ENCODE measurements around the gene PFN1. TPM values are rescaled to one million over a fixed set of nuclear protein-coding genes. Genes with fewer than 3 reads are reported as not detected.
A peak's percentile ranks its signal among the peaks of the same experiment; 100 is the strongest.

PFN1 gene
- total and polyA plus RNA-seq, 4 donors = 95.4 to 299 (median 244) TPM

DNA sequence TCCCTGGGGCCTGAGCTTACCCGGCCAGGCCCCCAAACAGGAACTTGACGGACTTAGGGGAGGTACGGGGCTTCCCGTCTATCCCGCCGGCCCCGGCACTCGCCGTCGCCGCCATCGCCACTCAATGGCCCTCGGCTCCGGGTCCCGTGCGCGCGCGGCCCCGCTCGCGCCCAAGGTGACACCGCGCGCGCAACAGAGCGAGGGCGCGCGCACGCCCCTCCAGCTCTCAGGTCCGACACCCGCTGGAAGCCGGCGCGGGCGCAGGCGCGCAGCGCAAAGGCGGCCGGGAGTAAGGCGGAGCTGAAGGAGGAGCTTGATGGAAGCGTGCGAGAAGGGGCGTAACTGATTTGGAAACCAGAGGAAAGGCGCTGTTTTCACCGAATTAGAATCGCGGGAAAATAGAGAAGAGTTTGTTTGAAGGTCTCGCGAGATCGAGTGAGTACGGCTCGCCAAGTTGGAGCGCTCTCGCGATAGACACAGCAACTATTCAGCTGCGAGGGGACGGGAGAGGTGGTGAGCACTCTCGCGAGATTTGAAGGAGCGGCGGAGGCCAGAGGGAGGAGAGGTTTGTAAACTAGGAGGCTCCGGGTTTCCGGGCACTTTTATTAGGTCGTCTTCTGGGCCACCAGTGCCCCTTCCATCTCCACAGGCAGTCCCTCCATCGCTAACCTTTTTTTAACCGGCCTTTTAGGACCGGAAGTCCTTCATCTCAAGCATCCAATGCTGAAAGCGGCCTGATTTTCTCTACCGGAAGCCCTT is 8.4 kb downstream of the PFN1 start, which contains the start of the genes RNF167 and SLC25A11:
Gene RNF167 (plus strand): TSS at position 473 of the 759 bp plus-strand sequence. CDS start 642 bp downstream, outside the sequence.
Gene SLC25A11 (minus strand): TSS at position 251 of the 759 bp plus-strand sequence. CDS start 136 bp downstream, at position 115.
- Histone ChIP-seq H3K27me3 (ENCODE audit: control insufficient read depth, insufficient read depth, low read length) (no peaks in the 10 kb centered on the region), H3K4me3 (ENCODE audit: low read depth, low read length) (peak within 1 kb of the TSS; percentile 93), H3K27ac (ENCODE audit: low read depth, low read length) (peak within 1 kb of the TSS; percentile 96), H3K4me1 (ENCODE audit: control insufficient read depth, insufficient read depth, low read length) (peaks cover 30% of the 10 kb centered on the region), H3K9me3 (ENCODE audit: control insufficient read depth, insufficient read depth, low read length) (no peaks in the 10 kb centered on the region), H3K36me3 (ENCODE audit: control insufficient read depth, insufficient read depth, low read length) (peaks cover 72% of the 10 kb centered on the region)
- DNase-seq (ENCODE audit: low read depth in 4 of 6, low spot score in 6 of 6) = peak; percentile 97 to 100 (median 99)
- WGBS (ENCODE audit: insufficient coverage) = under 1% methylated on average over 71 of the region's 72 CpGs

DNA sequence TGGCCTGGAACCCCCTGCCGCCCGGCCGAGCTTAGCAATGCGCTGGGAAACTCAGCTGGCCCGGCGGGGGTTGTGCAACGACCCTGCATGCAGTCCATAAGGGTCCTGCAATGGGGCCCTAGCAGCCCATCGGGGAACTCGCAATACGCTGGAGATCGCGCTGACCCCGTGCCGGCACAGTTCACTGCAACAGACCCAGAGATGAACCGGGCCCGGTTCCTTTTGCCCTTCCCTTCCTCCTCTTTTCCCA is 8.9 kb downstream of the PFN1 start:
- Histone ChIP-seq H3K4me3 (ENCODE audit: low read depth, low read length) (peak overlapping the region; percentile 93), H3K9me3 (ENCODE audit: control insufficient read depth, insufficient read depth, low read length) (no peaks in the 10 kb centered on the region), H3K27ac (ENCODE audit: low read depth, low read length) (peak overlapping the region; percentile 96), H3K4me1 (ENCODE audit: control insufficient read depth, insufficient read depth, low read length) (peaks cover 32% of the 10 kb centered on the region), H3K36me3 (ENCODE audit: control insufficient read depth, insufficient read depth, low read length) (peaks cover 68% of the 10 kb centered on the region), H3K27me3 (ENCODE audit: control insufficient read depth, insufficient read depth, low read length) (no peaks in the 10 kb centered on the region)
- 0% methylated on average over 16 of the region's 16 CpGs for WGBS (ENCODE audit: insufficient coverage)
- no peak for DNase-seq (ENCODE audit: low read depth in 4 of 6, low spot score in 6 of 6)

DNA sequence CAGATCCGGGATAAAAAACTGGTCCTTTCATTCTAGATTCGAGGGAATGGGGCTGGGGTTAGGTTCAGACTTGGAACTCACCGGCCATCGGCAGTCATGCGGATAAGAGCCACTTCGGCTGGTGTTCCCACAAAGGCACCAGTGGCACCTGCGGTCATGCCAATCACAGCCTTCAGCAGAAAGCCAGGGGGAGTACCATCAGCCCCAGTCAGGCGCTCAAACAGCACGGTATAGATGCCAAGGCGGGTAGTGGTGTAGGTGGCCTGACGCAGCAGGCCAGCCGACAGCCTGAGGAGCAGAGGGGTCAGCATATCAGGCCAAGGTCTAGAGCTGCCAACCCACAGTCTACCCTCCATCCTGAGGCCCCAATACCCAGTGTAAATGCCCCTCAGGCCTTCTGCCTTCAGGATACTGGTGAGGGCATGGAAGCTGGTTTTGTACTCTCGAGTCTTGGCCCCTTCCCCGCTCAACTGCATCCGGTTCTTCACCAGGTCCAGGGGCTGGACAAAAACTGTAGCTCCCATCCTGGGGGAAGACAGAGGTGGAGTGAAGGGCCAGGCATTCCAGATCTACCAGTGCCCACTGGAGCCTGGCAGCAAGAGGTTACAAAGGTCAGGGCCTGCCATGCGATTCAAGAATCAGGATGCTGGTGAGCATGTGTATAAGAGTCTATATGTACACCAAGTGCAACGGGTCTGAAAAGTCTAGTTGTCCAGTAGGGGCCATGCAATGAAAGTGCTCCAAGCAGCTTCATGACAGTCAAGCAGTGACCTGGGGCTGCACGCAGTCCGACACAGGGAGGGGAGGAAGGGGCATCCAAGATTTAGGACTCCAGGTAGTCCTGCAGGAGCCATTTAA is 9.4 kb downstream of the PFN1 start:
- Histone ChIP-seq H3K27ac (ENCODE audit: low read depth, low read length) (peak overlapping the region; percentile 96), H3K9me3 (ENCODE audit: control insufficient read depth, insufficient read depth, low read length) (no peaks in the 10 kb centered on the region), H3K4me3 (ENCODE audit: low read depth, low read length) (peak overlapping the region; percentile 93), H3K4me1 (ENCODE audit: control insufficient read depth, insufficient read depth, low read length) (peaks cover 38% of the 10 kb centered on the region), H3K36me3 (ENCODE audit: control insufficient read depth, insufficient read depth, low read length) (peaks cover 66% of the 10 kb centered on the region), H3K27me3 (ENCODE audit: control insufficient read depth, insufficient read depth, low read length) (no peaks in the 10 kb centered on the region)
- 55% methylated on average over 15 of the region's 19 CpGs for WGBS (ENCODE audit: insufficient coverage)
- no peak for DNase-seq (ENCODE audit: low read depth in 4 of 6, low spot score in 6 of 6)

DNA sequence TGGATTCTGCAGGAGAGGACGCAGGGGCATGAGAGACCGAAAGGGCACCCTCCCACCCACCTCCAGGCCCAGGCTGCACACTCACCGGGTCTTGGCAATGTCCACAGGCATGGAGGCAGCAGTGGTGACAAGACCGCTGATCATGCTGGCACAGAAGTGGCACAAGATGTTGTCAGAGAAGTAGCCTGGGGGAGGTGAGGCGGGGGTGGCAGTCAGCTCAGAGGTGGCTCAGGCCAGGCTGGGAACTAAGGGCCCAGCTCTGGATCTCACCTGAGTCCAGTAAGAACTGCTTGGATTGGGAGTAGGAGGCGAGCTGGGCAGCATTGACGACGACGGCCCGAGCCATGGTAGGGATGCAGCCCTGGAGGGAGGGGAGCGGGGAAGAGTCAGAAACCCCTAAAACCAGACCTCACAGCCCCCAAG is 10.2 kb downstream of the PFN1 start:
- Histone ChIP-seq H3K36me3 (ENCODE audit: control insufficient read depth, insufficient read depth, low read length) (peaks cover 57% of the 10 kb centered on the region), H3K27ac (ENCODE audit: low read depth, low read length) (no peak overlapping the region), H3K27me3 (ENCODE audit: control insufficient read depth, insufficient read depth, low read length) (no peaks in the 10 kb centered on the region), H3K9me3 (ENCODE audit: control insufficient read depth, insufficient read depth, low read length) (no peaks in the 10 kb centered on the region), H3K4me1 (ENCODE audit: control insufficient read depth, insufficient read depth, low read length) (peaks cover 39% of the 10 kb centered on the region), H3K4me3 (ENCODE audit: low read depth, low read length) (no peak overlapping the region)
- DNase-seq (ENCODE audit: low read depth in 4 of 6, low spot score in 6 of 6) = no peak
- whole genome bisulfite sequencing (ENCODE audit: insufficient coverage) = 89% methylated on average over 6 of the region's 11 CpGs

GRCh38 chr17:4937553-4937952 is 10.8 kb downstream of the PFN1 start:
- no peak overlapping the region for H3K27ac ChIP-seq (ENCODE audit: low read depth, low read length)
- no peak for DNase-seq (ENCODE audit: low read depth in 4 of 6, low spot score in 6 of 6)
- 96% methylated on average over 16 of the region's 16 CpGs for WGBS (ENCODE audit: insufficient coverage)
- peaks cover 55% of the 10 kb centered on the region for H3K36me3 ChIP-seq (ENCODE audit: control insufficient read depth, insufficient read depth, low read length)
- no peak overlapping the region for H3K4me3 ChIP-seq (ENCODE audit: low read depth, low read length)
- no peaks in the 10 kb centered on the region for H3K9me3 ChIP-seq (ENCODE audit: control insufficient read depth, insufficient read depth, low read length)
- no peaks in the 10 kb centered on the region for H3K27me3 ChIP-seq (ENCODE audit: control insufficient read depth, insufficient read depth, low read length)
- H3K4me1 ChIP-seq (ENCODE audit: control insufficient read depth, insufficient read depth, low read length) = peaks cover 39% of the 10 kb centered on the region

GRCh38 chr17:4936436-4936835 is 11.9 kb downstream of the PFN1 start:
- H3K27me3 ChIP-seq (ENCODE audit: control insufficient read depth, insufficient read depth, low read length) = no peaks in the 10 kb centered on the region
- H3K4me3 ChIP-seq (ENCODE audit: low read depth, low read length) = no peak overlapping the region
- H3K4me1 ChIP-seq (ENCODE audit: control insufficient read depth, insufficient read depth, low read length) = peaks cover 35% of the 10 kb centered on the region
- H3K36me3 ChIP-seq (ENCODE audit: control insufficient read depth, insufficient read depth, low read length) = peaks cover 43% of the 10 kb centered on the region
- H3K9me3 ChIP-seq (ENCODE audit: control insufficient read depth, insufficient read depth, low read length) = no peaks in the 10 kb centered on the region
- WGBS (ENCODE audit: insufficient coverage) = 98% methylated on average over 3 of the region's 3 CpGs
- no peak overlapping the region for H3K27ac ChIP-seq (ENCODE audit: low read depth, low read length)
- DNase-seq (ENCODE audit: low read depth in 4 of 6, low spot score in 6 of 6) = no peak

- no peaks in the 10 kb centered on the region for H3K27me3 ChIP-seq (ENCODE audit: control insufficient read depth, insufficient read depth, low read length)
- no peak overlapping the region for H3K27ac ChIP-seq (ENCODE audit: low read depth, low read length)
- no peak for DNase-seq (ENCODE audit: low read depth in 4 of 6, low spot score in 6 of 6)
- H3K9me3 ChIP-seq (ENCODE audit: control insufficient read depth, insufficient read depth, low read length) = no peaks in the 10 kb centered on the region
- H3K4me1 ChIP-seq (ENCODE audit: control insufficient read depth, insufficient read depth, low read length) = peaks cover 27% of the 10 kb centered on the region
- peaks cover 43% of the 10 kb centered on the region for H3K36me3 ChIP-seq (ENCODE audit: control insufficient read depth, insufficient read depth, low read length)
- no peak overlapping the region for H3K4me3 ChIP-seq (ENCODE audit: low read depth, low read length)
Observed at GRCh38 chr17:4935650-4936049, 12.7 kb downstream of the PFN1 start.

GRCh38 chr17:4934173-4934979 is 14.0 kb downstream of the PFN1 start:
- Histone ChIP-seq H3K4me1 (ENCODE audit: control insufficient read depth, insufficient read depth, low read length) (peaks cover 24% of the 10 kb centered on the region), H3K4me3 (ENCODE audit: low read depth, low read length) (no peak overlapping the region), H3K27ac (ENCODE audit: low read depth, low read length) (no peak overlapping the region), H3K36me3 (ENCODE audit: control insufficient read depth, insufficient read depth, low read length) (peaks cover 43% of the 10 kb centered on the region), H3K9me3 (ENCODE audit: control insufficient read depth, insufficient read depth, low read length) (no peaks in the 10 kb centered on the region), H3K27me3 (ENCODE audit: control insufficient read depth, insufficient read depth, low read length) (no peaks in the 10 kb centered on the region)
- DNase-seq (ENCODE audit: low read depth in 4 of 6, low spot score in 6 of 6) = peak in 2 of 6 donors; percentile 49 to 87
- WGBS (ENCODE audit: insufficient coverage) = 33% methylated on average over 13 of the region's 14 CpGs

DNA sequence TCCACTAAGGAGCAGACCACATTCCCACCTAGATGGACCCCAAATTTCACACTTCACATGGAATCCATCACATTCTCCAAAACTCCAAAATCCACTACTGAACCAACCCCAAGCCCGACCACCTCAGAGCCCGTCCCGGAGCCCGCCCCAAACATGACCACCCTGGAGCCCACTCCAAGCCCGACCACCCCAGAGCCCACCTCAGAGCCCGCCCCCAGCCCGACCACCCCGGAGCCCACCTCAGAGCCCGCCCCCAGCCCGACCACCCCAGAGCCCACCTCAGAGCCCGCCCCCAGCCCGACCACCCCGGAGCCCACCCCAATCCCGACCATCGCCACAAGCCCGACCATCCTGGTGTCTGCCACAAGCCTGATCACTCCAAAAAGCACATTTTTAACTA is 14.7 kb downstream of the PFN1 start:
- Histone ChIP-seq H3K4me1 (ENCODE audit: control insufficient read depth, insufficient read depth, low read length) (peaks cover 17% of the 10 kb centered on the region), H3K27me3 (ENCODE audit: control insufficient read depth, insufficient read depth, low read length) (no peaks in the 10 kb centered on the region), H3K27ac (ENCODE audit: low read depth, low read length) (no peak overlapping the region), H3K36me3 (ENCODE audit: control insufficient read depth, insufficient read depth, low read length) (peaks cover 41% of the 10 kb centered on the region), H3K4me3 (ENCODE audit: low read depth, low read length) (no peak overlapping the region), H3K9me3 (ENCODE audit: control insufficient read depth, insufficient read depth, low read length) (no peaks in the 10 kb centered on the region)
- 87% methylated on average over 9 of the region's 16 CpGs for WGBS (ENCODE audit: insufficient coverage)
- DNase-seq (ENCODE audit: low read depth in 4 of 6, low spot score in 6 of 6) = no peak
